Osteoblast (primary cell): ENCODE data around the gene ABI3. TPM values are rescaled to one million over a fixed set of nuclear protein-coding genes. Genes with fewer than 3 reads are reported as not detected.

ENCODE experiments used
- DNase-seq: peaks from one replicate; pipeline ENCODE4 v3.0.0; 2011; ENCODE audit warnings: low spot score, mixed read lengths; ENCODE audit not compliant: insufficient read length; ENCODE audit errors: missing footprints
- H2AFZ ChIP-seq: 2 replicates; pipeline ENCODE4 v1.6.0; 2011; ENCODE audit warnings: mild to moderate bottlenecking, low read length
- H3K27ac ChIP-seq: 2 replicates; pipeline ENCODE4 v1.5.1; 2011; ENCODE audit warnings: mild to moderate bottlenecking, low read depth, low read length, moderate library complexity
- H3K27me3 ChIP-seq: 2 replicates; pipeline ENCODE4 v1.6.0; 2012; ENCODE audit warnings: mild to moderate bottlenecking, control low read depth, inconsistent platforms, low read length, moderate library complexity; ENCODE audit not compliant: insufficient read depth
- H3K36me3 ChIP-seq: 2 replicates; pipeline ENCODE4 v1.5.1; 2011; ENCODE audit warnings: mild to moderate bottlenecking, low read length, control low read depth, moderate library complexity; ENCODE audit not compliant: insufficient read depth
- H3K4me1 ChIP-seq: 2 replicates; pipeline ENCODE4 v1.5.1; 2011; ENCODE audit warnings: mild to moderate bottlenecking, low read length, control low read depth, moderate library complexity; ENCODE audit not compliant: insufficient read depth
- H3K4me2 ChIP-seq: 2 replicates; pipeline ENCODE4 v1.6.0; 2011; ENCODE audit warnings: mild to moderate bottlenecking, low read length; ENCODE audit not compliant: insufficient read depth
- H3K4me3 ChIP-seq: fragments of 200-600 bp; sonication (generic); 3 replicates; pipeline ENCODE4 v1.5.1; 2012; ENCODE audit warnings: mild to moderate bottlenecking, low read length, inconsistent platforms; ENCODE audit not compliant: insufficient read depth
- H3K79me2 ChIP-seq: 2 replicates; pipeline ENCODE4 v1.6.0; 2012; ENCODE audit warnings: mild to moderate bottlenecking, low read length, control low read depth, inconsistent platforms; ENCODE audit not compliant: insufficient read depth
- H3K9me3 ChIP-seq: 2 replicates; pipeline ENCODE4 v1.5.1; 2011; ENCODE audit warnings: low read depth, low read length, control low read depth
- H4K20me1 ChIP-seq: 2 replicates; pipeline ENCODE4 v1.6.0; 2012; ENCODE audit warnings: mild to moderate bottlenecking, low read length, control low read depth; ENCODE audit not compliant: insufficient read depth
- CTCF ChIP-seq: IDR thresholded peaks from 2 replicates; pipeline ENCODE4 v1.5.1; 2011; ENCODE audit warnings: mild to moderate bottlenecking, low read depth, low read length, moderate library complexity; ENCODE audit errors: extremely low read depth
- total RNA-seq: library from RNA; depleted of rRNA; stranded (reverse); fragments of >200 nt; gene quantifications from 2 replicates; pipeline ENCODE4 v1.2.3, GENCODE V29; 2012

The ABI3 gene
- total RNA-seq, 1 donor = 0.36 TPM

- no peak for DNase-seq
- Histone ChIP-seq H3K4me3 (no peak overlapping the region), H3K36me3 (no peaks in the 10 kb centered on the region), H3K79me2 (no peaks in the 10 kb centered on the region), H3K4me2 (no peak overlapping the region), H2AFZ (peak overlapping the region; percentile 58), H3K27ac (no peak overlapping the region), H3K4me1 (peaks cover 14% of the 10 kb centered on the region), H3K9me3 (no peaks in the 10 kb centered on the region), H3K27me3 (no peaks in the 10 kb centered on the region), H4K20me1 (no peaks in the 10 kb centered on the region)
- TF ChIP-seq CTCF = no peak
Observed at GRCh38 chr17:49190932-49191331, 19.6 kb upstream of the ABI3 start.

GRCh38 chr17:49191409-49191916, 19.0 kb upstream of the ABI3 start:
- Histone ChIP-seq H3K27ac (peak overlapping the region; percentile 78), H3K4me1 (peaks cover 14% of the 10 kb centered on the region), H3K4me3 (peak overlapping the region; percentile 86), H3K36me3 (no peaks in the 10 kb centered on the region), H3K27me3 (no peaks in the 10 kb centered on the region), H3K79me2 (no peaks in the 10 kb centered on the region), H4K20me1 (no peaks in the 10 kb centered on the region), H2AFZ (peak overlapping the region; percentile 94), H3K9me3 (no peaks in the 10 kb centered on the region), H3K4me2 (peak overlapping the region; percentile 87)
- no peak for DNase-seq
- no peak for TF ChIP-seq CTCF

- peak; percentile 24 for TF ChIP-seq CTCF
- DNase-seq = peak; percentile 94
Observed at GRCh38 chr17:49191917-49192741, 18.4 kb upstream of the ABI3 start.

GRCh38 chr17:49193513-49194296, 16.8 kb upstream of the ABI3 start:
- Histone ChIP-seq H3K27me3 (no peaks in the 10 kb centered on the region), H3K9me3 (no peaks in the 10 kb centered on the region), H2AFZ (peak overlapping the region; percentile 98), H3K4me2 (peak overlapping the region; percentile 87), H4K20me1 (no peaks in the 10 kb centered on the region), H3K27ac (peak overlapping the region; percentile 78), H3K36me3 (no peaks in the 10 kb centered on the region), H3K79me2 (no peaks in the 10 kb centered on the region), H3K4me1 (peaks cover 19% of the 10 kb centered on the region), H3K4me3 (peak overlapping the region; percentile 86)
- DNase-seq = peak; percentile 62
- no peak for TF ChIP-seq CTCF

More at GRCh38 chr17:49191917-49192741, 18.4 kb upstream of the ABI3 start:
- Histone ChIP-seq H3K27ac (peak overlapping the region; percentile 78), H4K20me1 (no peaks in the 10 kb centered on the region), H3K36me3 (no peaks in the 10 kb centered on the region), H3K4me2 (peak overlapping the region; percentile 87), H3K4me1 (peaks cover 15% of the 10 kb centered on the region), H3K27me3 (no peaks in the 10 kb centered on the region), H2AFZ (peak overlapping the region; percentile 98), H3K79me2 (no peaks in the 10 kb centered on the region), H3K4me3 (peak overlapping the region; percentile 86), H3K9me3 (no peaks in the 10 kb centered on the region)
